Astrocyte of the cerebellum (primary cell): ENCODE results near the gene C1QTNF8.
"Not testable (repeated sequence)": the region's sequence is repeated elsewhere in the genome, so short reads cannot be mapped to it uniquely, and the experiment has no call there.

ENCODE experiments used
- DNase-seq: peaks from one replicate; pipeline ENCODE4 v3.0.0-alpha.2; 2011; ENCODE audit warnings: low read depth
- H3K4me3 ChIP-seq: 2 replicates; pipeline ENCODE4 v1.5.1; 2011; ENCODE audit warnings: mild to moderate bottlenecking, low read depth, low read length, moderate library complexity
- CTCF ChIP-seq: IDR thresholded peaks from 2 replicates; pipeline ENCODE4 v1.5.1; 2012; ENCODE audit warnings: low read length, low read depth, moderate library complexity, mild to moderate bottlenecking; ENCODE audit errors: missing control alignments
- in situ Hi-C: cut with HindIII; loops from 2 replicates; pipeline ENCODE4 v1.10.0; 2017; ENCODE audit warnings: low sequenced_read_pairs

The C1QTNF8 gene

GRCh38 chr16:1097156-1097555, 1.1 kb upstream of the C1QTNF8 start:
- in situ Hi-C loops = no loop called here
- no peak for DNase-seq
- H3K4me3 ChIP-seq = no peak overlapping the region
- no peak for TF ChIP-seq CTCF

GRCh38 chr16:1095450-1096168, 435 bp downstream of the C1QTNF8 start:
- no peak for DNase-seq
- TF ChIP-seq CTCF = no peak
- no peak overlapping the region for H3K4me3 ChIP-seq
- in situ Hi-C loops = no loop called here

GRCh38 chr16:1094601-1095449, 1.2 kb downstream of the C1QTNF8 start:
- no peak for TF ChIP-seq CTCF
- in situ Hi-C loops = no loop called here
- DNase-seq = no peak
- H3K4me3 ChIP-seq = no peak overlapping the region

- no peak for TF ChIP-seq CTCF
- no peak for DNase-seq
- in situ Hi-C loops = no loop called here
- H3K4me3 ChIP-seq = no peak overlapping the region
Observed at GRCh38 chr16:1094124-1094479, 1.9 kb downstream of the C1QTNF8 start.

- no peak for DNase-seq
- H3K4me3 ChIP-seq = no peak overlapping the region
- in situ Hi-C loops = no loop called here
- TF ChIP-seq CTCF = no peak
Observed at GRCh38 chr16:1093284-1094123, 2.5 kb downstream of the C1QTNF8 start.

- in situ Hi-C loops, H3K4me3 ChIP-seq, DNase-seq: not testable (repeated sequence)
Observed at GRCh38 chr16:1092685-1093283, 3.3 kb downstream of the C1QTNF8 start.
